H1 (cell line): Measurements from ENCODE around the gene TPMT. TPM values are rescaled to one million over a fixed set of nuclear protein-coding genes. Genes with fewer than 3 reads are reported as not detected.

Source experiments
- CTCF ChIA-PET: fragments of 300-600 bp; sonication (Branson Sonifier 250); formaldehyde crosslinking; loops from one replicate; lab custom pipeline; 2021; ENCODE audit not compliant: partially characterized antibody; lab: Charles Lee
- POLR2A ChIA-PET: fragments of 300-600 bp; sonication (Branson Sonifier 250); formaldehyde crosslinking; loops from one replicate; lab custom pipeline; 2021; ENCODE audit warnings: inconsistent platforms; ENCODE audit not compliant: partially characterized antibody; lab: Charles Lee
- DNase-seq, 2 experiments: peaks; one replicate each; pipeline versions ENCODE4 v3.0.0 to v3.0.0-alpha.2; 2010 to 2022; ENCODE audit warnings: low spot score in 2 of 2, low read depth in 1 of 2, mixed read lengths in 1 of 2
- FAIRE-seq: peaks from 2 replicates; lab custom pipeline; 2011; peaks lifted over from hg19 to GRCh38; lab: Jason Lieb, UNC
- H2AFZ ChIP-seq: 2 replicates; pipeline ENCODE4 v1.8.1; 2012; ENCODE audit warnings: low read length, inconsistent platforms
- H2AK5ac ChIP-seq: 2 replicates; pipeline ENCODE4 v1.6.1; 2013; ENCODE audit warnings: low read depth, low read length
- H2BK120ac ChIP-seq: replicated peaks from 2 replicates; pipeline ENCODE3; 2013; ENCODE audit warnings: low read depth, low read length, inconsistent platforms
- H2BK12ac ChIP-seq: 2 replicates; pipeline ENCODE4 v1.6.1; 2013; ENCODE audit warnings: low read depth, low read length
- H2BK15ac ChIP-seq: 2 replicates; pipeline ENCODE4 v1.6.1; 2013; ENCODE audit warnings: low read length
- H2BK20ac ChIP-seq: 2 replicates; pipeline ENCODE4 v1.6.1; 2013; ENCODE audit warnings: low read length
- H2BK5ac ChIP-seq: 2 replicates; pipeline ENCODE4 v1.6.1; 2013; ENCODE audit warnings: low read depth, low read length
- H3K14ac ChIP-seq: 2 replicates; pipeline ENCODE4 v1.6.1; 2013; ENCODE audit warnings: inconsistent platforms; ENCODE audit not compliant: insufficient read length
- H3K18ac ChIP-seq: 2 replicates; pipeline ENCODE4 v1.6.1; 2013; ENCODE audit warnings: low read length; ENCODE audit errors: extremely low read depth
- H3K23ac ChIP-seq: 2 replicates; pipeline ENCODE4 v1.6.1; 2013; ENCODE audit warnings: inconsistent platforms; ENCODE audit not compliant: insufficient read length
- H3K23me2 ChIP-seq: 2 replicates; pipeline ENCODE4 v1.6.1; 2013; ENCODE audit warnings: low read depth, low read length
- H3K27ac ChIP-seq: 2 replicates; pipeline ENCODE4 v1.6.1; 2011; ENCODE audit warnings: low read depth, low read length, inconsistent platforms
- H3K27me3 ChIP-seq, 4 experiments: replicated peaks in 1 of 4; 1 replicate in 1 of 4; 2 replicates in 3 of 4; pipeline versions ENCODE4 v1.6.1 to v1.8.1; 2011 to 2013; ENCODE audit warnings: low read length in 3 of 4, mild to moderate bottlenecking in 3 of 4, inconsistent platforms in 2 of 4, mixed read lengths in 2 of 4, moderate library complexity in 1 of 4; ENCODE audit not compliant: control insufficient read depth in 3 of 4, insufficient read depth in 3 of 4; ENCODE audit errors: extremely low read depth in 1 of 4
- H3K36me3 ChIP-seq, 4 experiments: 2 replicates each; pipeline versions ENCODE4 v1.6.1 to v1.8.1; 2011 to 2013; ENCODE audit warnings: mild to moderate bottlenecking in 4 of 4, low read length in 3 of 4, moderate library complexity in 2 of 4, control low read depth in 1 of 4, inconsistent platforms in 1 of 4; ENCODE audit not compliant: insufficient read depth in 4 of 4, control insufficient read depth in 2 of 4
- H3K4ac ChIP-seq: replicated peaks from 2 replicates; pipeline ENCODE3; 2013; ENCODE audit warnings: low read length, low read depth, mixed read lengths, inconsistent platforms; ENCODE audit not compliant: insufficient read length
- H3K4me1 ChIP-seq, 4 experiments: replicated peaks in 1 of 4; 1 replicate in 1 of 4; 2 replicates in 3 of 4; pipeline versions ENCODE4 v1.6.1 to v1.8.1; 2011 to 2013; ENCODE audit warnings: low read length in 3 of 4, inconsistent platforms in 2 of 4, mixed read lengths in 1 of 4; ENCODE audit not compliant: insufficient read depth in 4 of 4, control insufficient read depth in 3 of 4
- H3K4me2 ChIP-seq, 2 experiments: 2 replicates each; pipeline versions ENCODE4 v1.6.1 to v1.8.1; 2011 to 2013; ENCODE audit warnings: low read depth in 2 of 2, low read length in 2 of 2, control low read depth in 1 of 2, inconsistent platforms in 1 of 2, mild to moderate bottlenecking in 1 of 2; ENCODE audit not compliant: insufficient read depth in 1 of 2
- H3K4me3 ChIP-seq, 4 experiments: fragments of 200-600, 300-600 bp in 1 of 4; sonication (generic), shearing (Covaris generic), sonication (Bioruptor Twin) in 1 of 4; 2 replicates each; pipeline versions ENCODE4 v1.5.1 to v1.8.1; 2011 to 2016; ENCODE audit warnings: low read length in 4 of 4, low read depth in 3 of 4, control low read depth in 2 of 4, inconsistent platforms in 2 of 4, mild to moderate bottlenecking in 2 of 4, mixed read lengths in 1 of 4, moderate library complexity in 1 of 4; ENCODE audit not compliant: insufficient read depth in 2 of 4; ENCODE audit errors: extremely low read depth in 1 of 4
- H3K56ac ChIP-seq: replicated peaks from 2 replicates; pipeline ENCODE3; 2013; ENCODE audit warnings: low read depth, mild to moderate bottlenecking, mixed read lengths, low read length, inconsistent platforms; ENCODE audit not compliant: insufficient read length
- H3K79me1 ChIP-seq: 2 replicates; pipeline ENCODE4 v1.6.1; 2013; ENCODE audit warnings: low read depth, low read length, control low read depth
- H3K79me2 ChIP-seq, 2 experiments: 2 replicates each; pipeline versions ENCODE4 v1.6.1 to v1.8.1; 2012 to 2013; ENCODE audit warnings: low read length in 2 of 2, mild to moderate bottlenecking in 2 of 2, inconsistent platforms in 1 of 2; ENCODE audit not compliant: insufficient read depth in 2 of 2, control insufficient read depth in 1 of 2
- H3K9ac ChIP-seq, 4 experiments: replicated peaks in 1 of 4; 1 replicate in 1 of 4; 2 replicates in 3 of 4; pipeline versions ENCODE4 v1.6.1 to v1.8.1; 2011 to 2013; ENCODE audit warnings: low read depth in 3 of 4, low read length in 3 of 4, control low read depth in 2 of 4, mild to moderate bottlenecking in 2 of 4, moderate library complexity in 2 of 4, inconsistent platforms in 1 of 4; ENCODE audit errors: extremely low read depth in 1 of 4
- H3K9me3 ChIP-seq, 2 experiments: 2 replicates each; pipeline versions ENCODE4 v1.6.1 to v1.8.1; 2012 to 2013; ENCODE audit warnings: mild to moderate bottlenecking in 2 of 2, moderate library complexity in 2 of 2, control low read depth in 1 of 2, inconsistent platforms in 1 of 2, low read depth in 1 of 2, low read length in 1 of 2, mixed read lengths in 1 of 2; ENCODE audit not compliant: insufficient read depth in 2 of 2
- H4K20me1 ChIP-seq, 2 experiments: replicated peaks in 1 of 2; 2 replicates each; pipeline versions ENCODE3 to v1.8.1; 2011 to 2013; ENCODE audit warnings: inconsistent platforms in 2 of 2, low read length in 2 of 2, mild to moderate bottlenecking in 1 of 2; ENCODE audit not compliant: insufficient read depth in 2 of 2, control insufficient read depth in 1 of 2
- H4K5ac ChIP-seq: 2 replicates; pipeline ENCODE4 v1.6.1; 2013; ENCODE audit warnings: low read length, low read depth, mixed read lengths, inconsistent platforms; ENCODE audit not compliant: insufficient read length
- H4K8ac ChIP-seq: 2 replicates; pipeline ENCODE4 v1.8.0; 2013; ENCODE audit warnings: mild to moderate bottlenecking, moderate library complexity, low read length, inconsistent platforms; ENCODE audit not compliant: insufficient read depth; ENCODE audit errors: extremely low read depth
- H4K91ac ChIP-seq: replicated peaks from 2 replicates; pipeline ENCODE3; 2013; ENCODE audit warnings: low read length, mixed read lengths, inconsistent platforms; ENCODE audit not compliant: insufficient read length
- CTBP2 ChIP-seq: IDR thresholded peaks from 2 replicates; pipeline ENCODE4 v1.7.0; 2011; ENCODE audit warnings: borderline replicate concordance, mild to moderate bottlenecking, moderate library complexity, mixed read lengths, low read length; ENCODE audit not compliant: insufficient read depth, insufficient read length
- HDAC2 ChIP-seq, 2 experiments: fragments of 300-600 bp in 1 of 2; sonication (generic) in 1 of 2; IDR thresholded peaks; 2 replicates each; pipeline ENCODE4 v1.6.1; 2011 to 2012; ENCODE audit warnings: low read depth in 2 of 2, low read length in 2 of 2, mild to moderate bottlenecking in 2 of 2, moderate library complexity in 2 of 2, borderline replicate concordance in 1 of 2, inconsistent platforms in 1 of 2
- POLR2AphosphoS5 ChIP-seq: IDR thresholded peaks from 2 replicates; pipeline ENCODE4 v1.6.1; 2011; ENCODE audit warnings: low read depth, low read length
- RFX5 ChIP-seq: IDR thresholded peaks from 2 replicates; pipeline ENCODE4 v1.6.1; 2011; ENCODE audit warnings: low read depth, low read length, improper control_type of control experiment, borderline replicate concordance
- RNF2 ChIP-seq: fragments of 200-900, 300-1000 bp; sonication (generic); IDR thresholded peaks from 2 replicates; pipeline ENCODE4 v1.7.1; 2016; ENCODE audit warnings: borderline replicate concordance, low read depth, mild to moderate bottlenecking, antibody characterized with exemption, low read length; ENCODE audit not compliant: poor library complexity, severe bottlenecking; ENCODE audit errors: missing control alignments
- SAP30 ChIP-seq: fragments of 300-600 bp; sonication (generic); IDR thresholded peaks from 2 replicates; pipeline ENCODE4 v1.7.1; 2012; ENCODE audit warnings: low read length, moderate library complexity, mild to moderate bottlenecking, inconsistent platforms; ENCODE audit not compliant: insufficient read depth, insufficient replicate concordance
- SIN3A ChIP-seq, 2 experiments: IDR thresholded peaks in 1 of 2; conservative IDR thresholded peaks in 1 of 2; 2 replicates each; pipeline ENCODE4 v1.6.1; 2011 to 2012; ENCODE audit warnings: low read length in 2 of 2, improper control_type of control experiment in 1 of 2, low read depth in 1 of 2, mild to moderate bottlenecking in 1 of 2
- SP2 ChIP-seq: IDR thresholded peaks from 2 replicates; pipeline ENCODE4 v1.6.1; 2012; ENCODE audit warnings: mild to moderate bottlenecking, low read length, inconsistent platforms
- SP4 ChIP-seq: IDR thresholded peaks from 2 replicates; pipeline ENCODE4 v1.6.1; 2012; ENCODE audit warnings: low read length, inconsistent platforms
- TEAD4 ChIP-seq: IDR thresholded peaks from 2 replicates; pipeline ENCODE4 v1.6.1; 2012; ENCODE audit warnings: low read depth, low read length, inconsistent platforms, mixed read lengths
- WGBS, 2 experiments: shearing (Covaris generic) in 1 of 2; methylation state at CpG; one replicate each; pipeline versions ENCODE4 v1.1.6 to v1.1.7; 2013 to 2015; ENCODE audit warnings: low lambda C conversion rate in 2 of 2, mixed read lengths in 2 of 2, inconsistent platforms in 1 of 2, low coverage in 1 of 2, missing lambda C conversion rate in 1 of 2; ENCODE audit not compliant: insufficient replicate concordance in 2 of 2, insufficient coverage in 1 of 2, insufficient read length in 1 of 2; ENCODE audit errors: extremely low coverage in 1 of 2, missing lambda C conversion rate in 1 of 2; 5-methylcytosine and 5-hydroxymethylcytosine counted together
- polyA plus RNA-seq, 7 experiments: library from polyadenylated mRNA; depleted of rRNA in 3 of 7; stranded (reverse) in 5 of 7; unstranded in 2 of 7; fragments of >200 nt in 5 of 7; fragments of 200-250 nt in 2 of 7; gene quantifications; 1 replicate in 5 of 7; 2 replicates in 1 of 7; 4 replicates in 1 of 7; pipeline versions ENCODE4 v1.2.1 to v1.2.3, GENCODE V29; 2011 to 2013; ENCODE audit warnings: missing spikeins in 2 of 7, mixed read lengths in 2 of 7
- total RNA-seq: library from RNA; stranded (reverse); fragmentation: NEBNext Ultra II Directional; extraction: Animal tissue kit (Norgen Biotek cat#: 25700); gene quantifications from 2 replicates; pipeline ENCODE4 v1.2.1, GENCODE V29; 2021

TPMT gene
- total and polyA plus RNA-seq, 2 of the 8 experiments (the other 6 are each of a cell fraction or from before 2014, with no cell fraction given): 12.3 to 17.2 TPM

DNA sequence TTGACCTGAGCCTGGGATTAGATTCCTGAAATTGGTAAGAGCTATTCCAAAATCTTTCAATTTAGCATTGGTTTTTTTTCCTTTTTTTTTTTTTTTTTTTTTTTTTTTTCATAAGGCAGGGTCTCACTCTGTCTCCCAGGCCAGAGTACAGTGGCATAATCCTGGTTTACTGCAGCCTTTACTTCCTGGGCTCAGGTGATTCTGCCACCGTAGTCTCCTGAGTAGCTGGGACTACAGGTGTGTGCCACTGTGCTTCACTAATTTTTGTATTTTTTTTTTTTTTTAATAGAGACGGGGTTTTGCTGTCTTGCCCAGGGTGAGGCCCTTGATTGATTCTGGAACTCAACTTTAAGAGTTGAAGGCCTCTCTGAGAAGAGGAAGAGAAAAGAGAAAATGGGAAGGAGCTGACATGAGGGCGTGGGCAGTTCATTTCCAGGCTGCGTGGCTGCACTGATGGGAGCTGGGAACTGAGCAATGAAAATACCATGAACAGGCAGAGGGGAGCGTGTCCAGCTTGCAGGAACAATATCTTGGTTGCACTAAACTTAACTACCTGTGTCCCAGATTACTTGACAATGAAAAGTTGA, 25.0 kb upstream of the TPMT start:
- Histone ChIP-seq H2AK5ac (no peak overlapping the region), H3K27me3 (no peaks in the 10 kb centered on the region), H3K4ac (no peak overlapping the region), H3K23ac (no peak overlapping the region), H3K18ac (no peak overlapping the region), H3K27ac (no peak overlapping the region), H3K79me2 (no peaks in the 10 kb centered on the region; a peak in 1 of 4 replicates), H3K4me3 (no peak overlapping the region), H3K4me2 (no peak overlapping the region), H3K56ac (no peak overlapping the region), H3K4me1 (0 out of 7 replicates have a peak, but pooled peaks cover 0 to 2% (median 0%) of the 10 kb centered on the region in 4 experiments), H3K9ac (no peak overlapping the region), H3K14ac (no peak overlapping the region), H3K79me1 (no peaks in the 10 kb centered on the region), H2BK15ac (no peak overlapping the region), H3K23me2 (no peaks in the 10 kb centered on the region), H4K5ac (no peak overlapping the region), H3K9me3 (no peaks in the 10 kb centered on the region), H2BK12ac (no peak overlapping the region), H4K91ac (no peak overlapping the region), H2AFZ (no peak overlapping the region), H2BK20ac (no peak overlapping the region), H2BK5ac (no peak overlapping the region), H3K36me3 (no peaks in the 10 kb centered on the region), H2BK120ac (no peak overlapping the region), H4K8ac (no peak overlapping the region), H4K20me1 (no peaks in the 10 kb centered on the region)
- ChIA-PET POLR2A (no interaction called here), CTCF (interaction anchor here (1.6 kb wide), 1 partner anchor 9 kb away, joined by 4 read pairs; no protein-coding TSS in a partner anchor)
- WGBS, 2 experiments: 94% methylated on average over 5 of the region's 5 CpGs; no CpG with 5 or more reads in 1 of the 2 experiments
- FAIRE-seq (no peak), DNase-seq (no peak)
- TF ChIP-seq SAP30 (no peak), TEAD4 (no peak), SP2 (no peak), SP4 (no peak), RFX5 (no peak), CTBP2 (no peak), RNF2 (no peak), SIN3A (conservative IDR thresholded peaks at IDR 0.05 in 1 of 2, IDR thresholded peaks at IDR 0.05 in 1 of 2; ENCODE audit: low read depth in 1 of 2, low read length in 2 of 2) (no peak), POLR2AphosphoS5 (no peak), HDAC2 (IDR thresholded peaks at IDR 0.05; ENCODE audit: borderline replicate concordance in 1 of 2, low read depth in 2 of 2, low read length in 2 of 2) (no peak)
